Activated CD4-positive, alpha-beta T cell treated with anti-CD3 and anti-CD28 coated beads for 1 hour (primary cell): ENCODE data around the gene EEA1.

ENCODE experiments used
- DNase-seq: peaks from one replicate; pipeline ENCODE4 v3.0.0-alpha.2; 2020

EEA1 gene

DNA sequence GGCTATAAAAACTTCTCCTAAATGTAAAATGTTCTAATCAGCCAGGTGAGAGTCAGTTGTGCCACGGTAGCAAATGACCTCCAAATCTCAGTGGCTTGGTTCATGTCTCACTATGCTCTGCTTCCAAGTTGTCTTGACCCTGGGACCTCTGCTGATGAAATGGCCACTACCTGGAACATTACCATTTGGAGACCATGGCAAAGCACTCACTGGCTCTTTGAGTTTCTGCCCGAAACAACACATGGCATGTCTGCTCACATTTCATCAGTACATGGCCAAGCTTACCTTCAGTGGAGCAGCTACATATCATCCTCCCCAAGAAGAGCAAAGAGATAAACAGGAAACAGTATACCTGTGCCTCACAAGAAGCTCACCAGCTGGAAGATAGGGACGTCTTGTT is 186.1 kb downstream of the EEA1 start:
- DNase-seq = no peak

DNA sequence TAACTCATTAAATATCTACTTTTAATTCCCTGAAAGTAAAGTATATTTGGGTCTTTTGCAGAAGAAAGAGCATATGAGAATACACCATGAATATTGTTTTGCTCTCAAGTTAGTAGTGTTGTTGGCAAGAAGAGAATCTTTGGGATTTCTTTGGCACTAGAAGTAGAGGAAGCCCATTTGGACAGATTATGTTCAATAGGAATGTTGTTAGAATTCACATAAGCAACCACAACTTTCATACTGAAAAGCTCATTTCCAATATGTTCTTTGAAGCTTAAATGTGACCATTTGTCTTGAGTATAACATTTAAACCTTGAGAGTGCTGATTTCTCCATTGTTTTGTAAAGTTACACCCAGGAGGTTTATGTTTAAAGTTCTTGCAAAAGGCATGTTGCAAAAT is 188.7 kb downstream of the EEA1 start:
- DNase-seq = no peak

DNA sequence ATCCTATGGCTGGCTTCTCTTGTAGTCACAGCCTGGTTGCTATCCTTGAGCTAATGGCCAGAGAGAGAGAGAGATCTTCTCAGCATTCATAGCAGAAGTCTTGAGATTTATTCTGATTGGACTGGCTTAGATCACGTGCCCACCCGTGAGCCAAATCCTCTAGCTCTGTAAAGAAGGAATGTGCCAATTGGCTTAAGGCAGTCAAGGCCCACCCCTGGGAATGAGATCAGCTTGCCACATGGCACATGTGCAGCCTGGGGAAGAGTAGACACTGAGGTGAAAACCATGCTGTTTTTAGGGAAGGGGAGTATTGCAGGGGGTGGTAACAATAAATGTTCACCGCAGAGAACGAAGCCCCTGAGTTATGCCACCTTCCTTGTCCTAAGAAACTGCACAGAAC is 190.0 kb downstream of the EEA1 start:
- DNase-seq = no peak

DNA sequence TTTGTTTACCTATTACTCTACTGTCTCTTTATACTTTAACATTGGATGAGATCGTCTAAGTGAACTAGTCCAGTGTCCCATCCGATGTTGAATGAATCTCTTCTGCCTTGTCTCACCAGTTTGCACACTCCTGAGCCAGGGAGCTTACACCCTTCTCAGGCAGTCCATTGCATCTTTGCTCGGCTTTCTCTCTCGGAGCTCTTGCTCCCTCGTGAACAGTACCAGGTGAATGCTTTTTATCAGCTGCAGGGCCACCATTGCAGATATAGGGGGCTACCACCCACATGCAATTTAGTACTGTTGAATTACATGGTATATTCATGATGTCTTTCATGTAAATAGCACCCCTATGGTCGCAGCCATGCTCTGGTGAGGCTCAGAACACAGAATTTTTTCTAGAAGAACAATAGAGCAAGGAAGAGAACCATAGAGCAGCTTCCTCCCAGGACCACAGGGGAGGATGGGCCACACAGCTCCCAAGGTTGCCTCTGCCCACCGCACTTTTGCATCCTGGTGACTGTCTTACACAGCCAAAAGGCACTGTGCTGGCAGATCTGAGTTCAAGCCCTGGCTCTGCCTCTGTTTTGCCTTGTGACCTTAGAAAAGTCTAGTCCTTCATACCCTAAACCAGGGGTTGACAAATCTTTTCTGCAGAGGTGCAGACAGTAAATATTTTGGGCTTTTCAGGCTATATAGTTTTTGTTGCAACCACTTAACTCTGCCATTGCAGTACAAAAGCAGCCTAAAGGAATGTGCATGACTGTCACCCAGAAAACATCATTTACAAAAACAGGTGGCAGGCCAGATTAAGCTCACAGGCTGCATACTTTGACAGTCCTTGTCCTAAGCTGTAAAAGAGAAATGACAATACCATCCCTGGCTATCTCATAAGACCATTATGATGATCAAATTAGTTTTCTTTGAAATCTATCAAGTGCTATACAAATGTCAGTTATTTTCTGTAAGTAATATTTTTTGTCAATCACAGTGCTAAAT is 190.9 kb downstream of the EEA1 start:
- no peak for DNase-seq

DNA sequence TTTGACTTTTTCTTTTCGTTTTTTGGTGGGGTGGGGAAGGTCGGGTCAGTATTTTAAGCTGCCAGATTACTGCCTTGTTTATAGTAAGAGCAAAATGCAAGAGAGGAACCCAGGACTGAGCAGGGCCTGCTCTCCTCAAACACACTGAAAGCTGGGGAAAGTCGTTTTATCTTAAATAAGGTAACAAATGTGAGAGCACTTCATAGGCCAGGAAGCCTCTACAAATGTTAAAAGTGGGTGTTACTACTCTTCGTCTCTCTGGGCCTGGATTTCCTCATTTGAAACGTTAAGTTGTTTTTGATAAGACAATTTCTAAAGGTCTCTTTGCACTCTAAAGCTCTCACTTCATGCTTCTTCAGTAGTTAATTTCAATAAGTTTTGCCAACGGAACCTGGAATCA is 192.5 kb downstream of the EEA1 start:
- no peak for DNase-seq

DNA sequence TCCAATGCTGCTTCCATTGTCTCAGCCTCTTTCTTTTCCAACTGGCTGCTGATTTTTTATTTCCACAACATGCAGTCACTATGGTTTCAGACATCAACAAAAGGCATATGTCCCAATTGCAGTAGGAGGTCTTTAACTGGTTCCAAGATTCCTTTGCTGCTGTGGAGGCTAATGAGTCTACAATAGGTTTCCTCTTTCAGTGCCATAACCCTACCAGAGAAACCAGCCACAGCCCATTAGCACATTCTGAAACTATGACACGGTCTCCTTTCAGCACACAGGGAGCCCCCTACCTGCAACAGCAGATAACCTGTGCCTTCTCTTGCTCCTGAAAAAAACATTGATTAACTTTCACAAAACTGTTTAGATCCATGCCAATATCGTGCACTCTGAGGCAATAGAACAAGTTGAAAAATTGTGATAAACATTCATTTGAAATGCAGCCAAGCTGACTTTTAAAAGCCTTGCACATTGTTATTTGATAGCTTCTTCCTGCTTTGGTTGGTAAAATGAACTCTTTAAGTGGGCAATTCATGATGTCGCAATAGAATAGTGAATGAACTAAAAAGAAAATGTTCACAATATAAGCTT is 193.9 kb downstream of the EEA1 start:
- DNase-seq = no peak

DNA sequence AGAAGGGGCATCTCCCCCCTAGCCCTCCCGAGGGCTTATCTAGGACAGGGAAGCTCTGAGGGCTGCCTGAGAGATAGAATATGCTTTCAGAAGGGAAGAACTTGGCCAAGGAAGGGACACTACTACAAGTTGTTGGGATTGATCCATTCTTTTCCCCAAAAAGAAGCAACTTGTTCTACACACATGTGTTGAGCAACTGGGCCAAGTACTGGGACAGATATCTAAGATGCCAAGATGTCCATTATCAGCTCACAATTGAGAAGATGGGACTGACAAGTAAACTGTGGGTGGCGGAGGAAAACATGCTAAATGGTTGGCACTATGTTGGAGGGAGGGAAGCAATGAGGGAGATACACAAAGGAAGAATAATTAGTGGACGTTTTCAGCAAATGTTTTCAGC is 195.4 kb downstream of the EEA1 start:
- DNase-seq = no peak

DNA sequence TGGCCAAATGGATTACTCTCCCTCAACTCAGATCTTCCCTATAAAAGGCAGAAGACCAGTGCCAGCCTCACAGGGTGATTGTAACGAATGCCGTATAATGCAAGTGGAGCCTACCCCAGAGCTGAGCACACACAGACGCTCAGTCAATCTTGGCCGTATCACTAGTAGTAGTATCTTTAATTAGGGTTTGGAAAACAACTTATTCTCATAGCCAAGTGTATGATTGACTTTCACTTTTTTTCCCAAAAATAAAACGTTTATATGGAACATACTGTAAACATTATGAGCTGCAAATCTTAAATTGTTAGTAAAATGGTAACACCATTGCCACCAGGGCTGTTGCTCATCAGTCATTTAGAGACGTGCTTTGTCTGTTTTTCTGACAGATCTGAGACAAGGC is 195.9 kb downstream of the EEA1 start:
- DNase-seq = no peak

DNA sequence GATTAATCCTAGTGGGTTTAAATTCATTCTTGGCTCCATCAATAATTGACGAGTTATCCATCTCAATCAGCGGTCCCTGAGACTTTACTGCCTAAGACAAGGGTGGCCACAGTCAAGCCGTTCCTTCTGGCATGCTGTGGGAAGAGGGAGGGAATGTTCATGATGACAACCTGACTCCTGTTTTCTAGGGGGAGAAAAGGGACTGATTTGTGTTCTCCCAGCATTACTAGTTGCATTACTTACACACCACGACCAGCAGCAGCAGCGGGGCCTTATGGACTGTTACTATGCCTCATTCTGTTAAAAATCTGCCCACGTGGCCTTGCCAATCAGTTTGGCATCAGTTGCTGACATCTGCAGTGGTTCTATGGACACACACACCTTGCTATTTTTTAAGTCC is 196.4 kb downstream of the EEA1 start:
- DNase-seq = no peak

DNA sequence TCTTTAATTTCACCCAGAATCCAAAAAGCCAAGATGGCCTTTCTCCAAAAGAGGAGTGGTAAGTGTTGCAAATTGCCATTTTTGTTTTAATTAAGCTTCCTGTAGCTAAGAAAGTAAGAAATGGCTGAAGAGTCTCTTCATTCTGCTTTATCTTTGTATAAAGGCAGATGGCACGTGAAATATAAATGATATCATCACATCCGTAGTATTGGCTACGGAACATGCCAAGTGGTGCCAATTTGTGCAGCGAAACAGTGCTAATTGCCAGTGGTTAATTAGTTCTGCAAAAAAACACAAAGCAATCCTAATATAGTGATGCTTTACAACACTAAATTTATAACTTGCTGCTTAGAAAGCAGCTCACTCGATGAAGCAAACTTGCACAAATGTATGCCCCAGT is 196.9 kb downstream of the EEA1 start:
- no peak for DNase-seq

DNA sequence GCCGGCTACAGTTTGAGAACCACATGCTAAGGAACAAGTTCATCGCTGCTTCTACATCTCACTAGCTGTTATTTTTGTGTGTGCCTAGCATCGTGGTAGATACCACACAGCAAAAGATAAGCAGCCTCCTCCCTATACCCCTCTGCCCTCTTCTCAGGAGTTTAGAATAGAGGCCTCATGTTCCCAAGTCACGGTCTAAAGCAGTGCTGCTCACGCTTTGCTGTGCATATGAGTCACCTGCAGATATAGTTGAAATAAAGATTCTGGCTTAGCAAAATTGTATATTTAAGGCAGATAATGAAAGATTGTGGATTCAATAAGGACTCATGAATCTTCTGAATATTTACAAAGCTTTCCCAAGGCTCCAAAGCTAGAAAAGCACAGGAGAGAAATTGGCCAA is 198.3 kb downstream of the EEA1 start:
- DNase-seq = no peak

DNA sequence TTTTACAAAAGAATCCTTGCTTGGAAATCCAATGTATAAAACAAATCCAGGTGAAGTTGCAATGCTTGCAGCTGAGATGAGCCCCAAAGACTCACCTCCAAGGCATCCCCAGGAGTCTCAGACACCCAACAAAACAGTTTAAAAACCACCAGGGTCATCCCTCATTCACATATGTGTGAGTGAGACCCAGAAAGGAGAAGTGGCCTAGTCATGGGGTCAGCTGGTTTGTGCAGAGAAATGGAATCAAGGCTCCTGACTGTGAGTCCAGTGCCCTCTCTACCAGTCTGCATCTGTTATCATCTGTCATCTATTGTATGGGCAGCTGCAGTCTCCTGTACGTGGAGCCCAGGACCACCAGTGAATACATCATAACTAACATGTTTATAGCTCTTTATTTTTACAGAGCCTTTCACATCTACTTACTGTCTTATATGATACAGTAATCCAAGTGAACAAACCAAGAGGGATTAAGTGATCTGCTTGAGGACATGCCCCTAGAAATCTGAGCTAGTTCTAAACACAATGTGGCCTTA is 199.3 kb downstream of the EEA1 start:
- DNase-seq = no peak

DNA sequence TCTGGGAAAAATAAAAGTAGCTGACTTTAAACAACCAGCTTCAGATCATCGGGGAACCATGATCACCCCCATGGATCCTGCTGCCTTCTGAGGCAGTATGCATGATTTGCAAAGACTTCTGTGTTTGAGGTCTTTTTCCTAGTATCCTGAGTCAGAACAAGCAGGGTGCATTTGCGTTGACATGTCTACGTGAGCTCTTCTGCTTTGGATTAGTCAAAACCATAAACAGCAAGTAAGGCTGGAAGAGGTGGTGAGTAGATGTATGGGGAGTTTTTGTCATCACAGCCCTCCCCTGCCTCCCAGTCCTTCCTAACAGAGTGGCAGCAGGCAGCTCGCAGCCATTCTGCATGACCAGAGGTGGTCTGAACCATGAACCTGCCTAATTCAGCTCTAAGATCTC is 202.2 kb downstream of the EEA1 start:
- DNase-seq = no peak

DNA sequence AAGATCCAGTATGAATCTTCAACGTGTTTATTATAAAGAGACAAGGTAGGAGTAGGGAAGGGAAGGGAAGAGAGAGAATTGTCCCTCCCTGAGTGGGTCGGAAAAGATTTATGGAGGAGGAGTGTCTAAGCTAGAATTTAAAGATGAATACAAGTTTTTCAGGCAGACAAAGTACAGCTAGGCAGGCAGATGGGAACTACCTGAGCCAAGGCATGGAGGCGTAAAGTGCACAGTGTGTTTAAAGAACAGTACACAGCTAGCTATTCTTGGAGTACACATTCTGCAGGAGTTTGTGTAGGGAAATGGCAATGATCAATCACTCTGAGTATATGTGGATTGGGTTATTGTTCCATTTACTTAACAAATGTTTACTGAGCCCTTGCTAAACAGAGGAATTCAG is 206.2 kb downstream of the EEA1 start:
- no peak for DNase-seq

DNA sequence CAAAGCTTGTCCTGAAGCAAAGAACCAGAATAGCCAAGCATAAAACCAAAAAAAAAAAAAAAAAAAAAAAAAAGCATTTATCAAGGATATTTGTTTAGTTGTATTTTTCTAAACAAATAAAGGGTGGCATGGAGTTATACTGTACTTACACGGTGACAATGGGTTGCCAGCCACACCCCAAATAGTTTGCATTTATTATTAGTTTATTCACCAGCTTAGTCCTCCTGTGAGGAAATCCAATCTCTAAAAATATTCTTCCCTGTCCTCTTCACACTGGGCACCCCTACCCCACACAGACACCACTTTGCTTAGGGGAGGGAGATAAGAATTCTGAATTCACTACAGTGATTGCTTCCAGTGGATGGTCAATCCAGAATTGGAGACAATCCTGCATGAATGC is 207.4 kb downstream of the EEA1 start:
- no peak for DNase-seq

DNA sequence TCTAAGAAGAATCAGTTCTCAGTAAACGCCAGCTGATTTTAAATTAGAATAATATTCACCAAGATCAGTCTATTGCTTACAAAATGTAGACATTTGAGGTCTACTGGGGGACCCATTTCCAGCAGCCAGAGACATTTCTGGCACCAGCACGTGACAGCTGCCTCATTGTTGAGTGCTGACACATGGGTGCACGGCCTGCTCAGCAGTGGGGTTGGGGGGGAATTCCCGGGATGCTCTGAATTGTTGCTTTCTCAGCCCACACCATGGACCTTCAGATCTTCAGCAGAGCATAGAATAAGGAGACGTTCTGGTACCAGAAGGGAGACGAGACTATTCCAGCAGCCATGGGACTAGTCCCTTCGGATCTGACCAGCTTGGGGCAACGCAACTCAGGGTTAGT is 208.0 kb downstream of the EEA1 start:
- DNase-seq = no peak
